Osteoblast (primary cell): Measurements from ENCODE around the gene SUCLG1. TPM values are rescaled to one million over a fixed set of nuclear protein-coding genes. Genes with fewer than 3 reads are reported as not detected.
"Not testable (repeated sequence)": the region's sequence is repeated elsewhere in the genome, so short reads cannot be mapped to it uniquely, and the experiment has no call there.

Source experiments
- DNase-seq: peaks from one replicate; pipeline ENCODE4 v3.0.0; 2011; ENCODE audit warnings: low spot score, mixed read lengths; ENCODE audit not compliant: insufficient read length; ENCODE audit errors: missing footprints
- H2AFZ ChIP-seq: 2 replicates; pipeline ENCODE4 v1.6.0; 2011; ENCODE audit warnings: mild to moderate bottlenecking, low read length
- H3K27ac ChIP-seq: 2 replicates; pipeline ENCODE4 v1.5.1; 2011; ENCODE audit warnings: mild to moderate bottlenecking, low read depth, low read length, moderate library complexity
- H3K27me3 ChIP-seq: 2 replicates; pipeline ENCODE4 v1.6.0; 2012; ENCODE audit warnings: mild to moderate bottlenecking, control low read depth, inconsistent platforms, low read length, moderate library complexity; ENCODE audit not compliant: insufficient read depth
- H3K36me3 ChIP-seq: 2 replicates; pipeline ENCODE4 v1.5.1; 2011; ENCODE audit warnings: mild to moderate bottlenecking, low read length, control low read depth, moderate library complexity; ENCODE audit not compliant: insufficient read depth
- H3K4me1 ChIP-seq: 2 replicates; pipeline ENCODE4 v1.5.1; 2011; ENCODE audit warnings: mild to moderate bottlenecking, low read length, control low read depth, moderate library complexity; ENCODE audit not compliant: insufficient read depth
- H3K4me2 ChIP-seq: 2 replicates; pipeline ENCODE4 v1.6.0; 2011; ENCODE audit warnings: mild to moderate bottlenecking, low read length; ENCODE audit not compliant: insufficient read depth
- H3K4me3 ChIP-seq: fragments of 200-600 bp; sonication (generic); 3 replicates; pipeline ENCODE4 v1.5.1; 2012; ENCODE audit warnings: mild to moderate bottlenecking, low read length, inconsistent platforms; ENCODE audit not compliant: insufficient read depth
- H3K79me2 ChIP-seq: 2 replicates; pipeline ENCODE4 v1.6.0; 2012; ENCODE audit warnings: mild to moderate bottlenecking, low read length, control low read depth, inconsistent platforms; ENCODE audit not compliant: insufficient read depth
- H3K9me3 ChIP-seq: 2 replicates; pipeline ENCODE4 v1.5.1; 2011; ENCODE audit warnings: low read depth, low read length, control low read depth
- H4K20me1 ChIP-seq: 2 replicates; pipeline ENCODE4 v1.6.0; 2012; ENCODE audit warnings: mild to moderate bottlenecking, low read length, control low read depth; ENCODE audit not compliant: insufficient read depth
- CTCF ChIP-seq: IDR thresholded peaks from 2 replicates; pipeline ENCODE4 v1.5.1; 2011; ENCODE audit warnings: mild to moderate bottlenecking, low read depth, low read length, moderate library complexity; ENCODE audit errors: extremely low read depth
- total RNA-seq: library from RNA; depleted of rRNA; stranded (reverse); fragments of >200 nt; gene quantifications from 2 replicates; pipeline ENCODE4 v1.2.3, GENCODE V29; 2012

The SUCLG1 gene
- total RNA-seq, 1 donor = 45.2 TPM

GRCh38 chr2:84477886-84478285 lies 18.8 kb upstream of the SUCLG1 start:
- Histone ChIP-seq H3K4me1 (peaks cover 10% of the 10 kb centered on the region), H3K27ac (no peak overlapping the region), H4K20me1 (no peaks in the 10 kb centered on the region), H3K4me2 (no peak overlapping the region), H3K9me3 (no peaks in the 10 kb centered on the region), H3K27me3 (no peaks in the 10 kb centered on the region), H3K36me3 (no peaks in the 10 kb centered on the region), H3K79me2 (no peaks in the 10 kb centered on the region), H2AFZ (no peak overlapping the region), H3K4me3 (no peak overlapping the region)
- TF ChIP-seq CTCF = no peak
- DNase-seq = peak; percentile 1

- no peak overlapping the region for H2AFZ ChIP-seq
- H3K36me3 ChIP-seq = no peaks in the 10 kb centered on the region
- no peaks in the 10 kb centered on the region for H3K79me2 ChIP-seq
- no peak for TF ChIP-seq CTCF
- H3K4me2 ChIP-seq = no peak overlapping the region
- H3K27ac ChIP-seq = no peak overlapping the region
- DNase-seq = no peak
- peaks cover 4% of the 10 kb centered on the region for H3K9me3 ChIP-seq
- no peaks in the 10 kb centered on the region for H4K20me1 ChIP-seq
- H3K27me3 ChIP-seq = no peaks in the 10 kb centered on the region
- no peaks in the 10 kb centered on the region for H3K4me1 ChIP-seq
- H3K4me3 ChIP-seq = no peak overlapping the region
These were observed 15.1 kb upstream of the SUCLG1 start for GRCh38 chr2:84474176-84474575.

GRCh38 chr2:84472856-84473565 lies 13.9 kb upstream of the SUCLG1 start:
- no peak overlapping the region for H2AFZ ChIP-seq
- H3K4me1 ChIP-seq = no peaks in the 10 kb centered on the region
- DNase-seq = no peak
- no peaks in the 10 kb centered on the region for H4K20me1 ChIP-seq
- H3K4me3 ChIP-seq = no peak overlapping the region
- no peak overlapping the region for H3K4me2 ChIP-seq
- H3K9me3 ChIP-seq = peaks cover 4% of the 10 kb centered on the region
- H3K27me3 ChIP-seq = no peaks in the 10 kb centered on the region
- H3K79me2 ChIP-seq = no peaks in the 10 kb centered on the region
- H3K27ac ChIP-seq = no peak overlapping the region
- no peak for TF ChIP-seq CTCF
- H3K36me3 ChIP-seq = no peaks in the 10 kb centered on the region

GRCh38 chr2:84472423-84472822 lies 13.3 kb upstream of the SUCLG1 start:
- not testable (repeated sequence) for DNase-seq, H2AFZ ChIP-seq

More at GRCh38 chr2:84472423-84472822, 13.3 kb upstream of the SUCLG1 start:
- H4K20me1 ChIP-seq, H3K27me3 ChIP-seq, H3K4me1 ChIP-seq, H3K9me3 ChIP-seq, H3K36me3 ChIP-seq, H3K27ac ChIP-seq, H3K4me3 ChIP-seq, H3K79me2 ChIP-seq, H3K4me2 ChIP-seq: not testable (repeated sequence)
